Activated naive CD8-positive, alpha-beta T cell treated with anti-CD3 and anti-CD28 coated beads, Interleukin-2, amount 50 U/mL, for 16 hours (primary cell): ENCODE results near the gene EXD3.

Experiments used
- DNase-seq: peaks from one replicate; pipeline ENCODE4 v3.0.0-alpha.2; 2020; ENCODE audit warnings: low read depth, low spot score

The EXD3 gene

DNA sequence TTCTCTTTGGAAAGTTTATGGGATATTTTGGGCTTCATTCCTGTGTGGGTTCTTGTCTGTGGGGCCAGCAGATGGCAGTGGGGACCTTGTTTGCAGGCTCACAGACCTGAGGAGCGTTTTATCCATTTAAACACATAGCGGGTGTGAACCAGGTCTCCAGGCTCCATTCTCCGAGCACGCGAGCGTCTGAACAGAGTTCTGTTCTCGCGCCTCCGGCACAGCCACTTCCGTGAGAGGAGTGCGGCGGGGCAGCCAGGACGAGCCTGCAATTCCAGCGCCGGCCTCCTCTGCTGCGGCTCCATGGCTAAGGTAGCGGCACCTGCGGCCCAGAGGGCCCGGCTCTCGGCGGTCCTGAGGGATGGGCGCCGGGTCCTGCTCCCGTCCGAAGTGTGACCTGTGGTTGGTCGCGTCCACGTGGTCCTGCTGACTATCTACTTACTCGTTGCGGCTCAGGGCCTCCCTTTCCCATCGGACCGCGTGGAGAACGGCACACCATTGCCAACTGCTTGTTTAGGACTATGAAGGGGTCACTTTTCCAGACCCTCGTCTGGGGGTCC lies 128.2 kb downstream of the EXD3 start:
- DNase-seq = no peak

DNA sequence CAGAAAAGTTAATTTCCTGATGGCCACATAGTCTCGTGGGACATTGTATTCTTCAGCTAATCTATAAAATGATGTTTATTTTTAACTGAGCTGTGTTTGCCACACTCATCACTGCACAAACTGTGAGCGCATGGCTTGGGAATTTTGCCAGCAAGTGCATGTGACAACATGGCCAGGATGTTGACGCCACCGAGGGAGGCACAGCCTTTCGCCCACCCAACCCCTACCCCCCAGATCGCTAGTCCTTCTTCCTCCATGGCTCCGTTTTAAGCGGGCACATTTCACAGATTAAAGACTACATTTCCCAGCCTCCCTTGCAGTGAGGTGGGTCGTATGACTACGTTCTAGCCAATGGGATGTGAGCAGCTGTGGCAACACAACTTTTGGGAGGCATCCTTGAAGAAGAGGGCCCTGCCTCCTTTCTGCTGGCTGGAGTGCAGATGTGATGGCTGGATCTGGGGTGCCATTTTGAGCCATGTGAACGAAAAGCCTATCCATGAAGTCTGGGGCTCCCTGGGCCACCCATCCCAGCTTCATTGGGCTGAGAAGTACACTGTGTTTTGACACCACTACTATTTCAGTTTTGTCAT lies 128.8 kb downstream of the EXD3 start:
- DNase-seq = no peak

DNA sequence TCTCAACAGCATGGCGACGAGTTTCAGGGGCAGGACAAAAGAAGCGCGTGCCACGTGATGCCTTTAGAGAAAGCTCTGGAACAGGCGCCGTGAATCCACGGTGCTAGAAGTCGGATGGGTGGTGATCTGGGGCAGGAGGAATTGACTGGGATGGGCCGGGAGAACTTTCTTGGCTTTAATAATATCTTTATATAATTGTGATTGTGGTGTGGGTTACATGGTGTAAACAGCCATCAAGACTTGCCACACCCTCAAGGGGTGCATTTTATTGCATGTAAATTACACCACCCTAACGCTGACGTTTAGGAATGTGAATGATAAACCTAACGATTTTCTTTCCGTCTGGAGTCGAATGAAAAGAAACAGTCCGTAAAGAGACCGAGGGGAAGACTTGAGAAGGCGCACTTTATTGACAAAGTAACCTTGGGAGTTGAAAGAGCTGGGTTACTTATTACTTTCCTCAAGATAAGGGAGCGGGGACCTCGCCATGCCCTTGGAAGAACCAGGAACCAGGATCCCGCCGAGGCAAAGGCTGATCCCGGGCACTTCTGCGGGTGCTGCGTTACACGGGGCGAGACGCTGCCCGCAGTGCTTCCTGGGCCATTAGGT lies 129.4 kb downstream of the EXD3 start:
- DNase-seq = no peak

DNA sequence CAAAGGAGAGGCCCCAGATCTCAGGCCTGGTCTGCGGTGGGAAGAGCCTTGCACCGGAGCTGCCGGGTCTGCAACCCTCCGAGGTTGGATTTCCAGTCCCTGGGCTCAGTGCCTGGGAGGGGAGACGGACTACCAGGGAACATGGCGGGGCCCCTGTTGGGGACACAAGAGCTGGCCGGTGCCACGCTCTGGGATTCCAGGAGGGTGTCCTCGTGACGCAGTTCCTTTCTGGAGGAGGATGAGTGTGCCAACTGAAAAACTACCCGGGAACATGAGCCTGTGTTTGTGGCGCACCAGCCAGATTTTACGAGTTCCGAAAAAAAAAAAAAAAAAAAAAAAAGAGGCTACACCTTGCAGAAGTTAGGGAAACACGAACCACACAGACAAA lies 129.9 kb downstream of the EXD3 start:
- no peak for DNase-seq

DNA sequence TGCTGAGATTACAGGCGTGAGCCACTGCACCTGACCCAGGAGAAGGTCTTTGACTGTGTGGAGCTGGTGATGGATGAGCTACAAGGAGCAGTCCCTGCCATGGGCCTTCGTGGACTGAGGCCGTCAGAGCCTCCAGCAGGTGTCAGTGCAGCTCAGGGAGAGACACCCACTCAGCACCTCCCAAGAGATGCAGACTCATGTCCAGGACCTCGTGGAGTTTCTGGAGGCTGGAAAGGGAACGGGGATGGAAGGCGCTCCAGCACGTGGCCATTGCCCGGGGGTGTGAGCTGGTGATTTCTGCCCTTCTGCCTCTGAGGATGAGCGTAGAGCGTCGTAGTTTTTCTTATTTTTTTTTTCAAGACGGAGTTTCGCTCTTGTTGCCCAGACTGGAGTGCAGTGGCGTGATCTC lies 136.0 kb downstream of the EXD3 start:
- DNase-seq = no peak

DNA sequence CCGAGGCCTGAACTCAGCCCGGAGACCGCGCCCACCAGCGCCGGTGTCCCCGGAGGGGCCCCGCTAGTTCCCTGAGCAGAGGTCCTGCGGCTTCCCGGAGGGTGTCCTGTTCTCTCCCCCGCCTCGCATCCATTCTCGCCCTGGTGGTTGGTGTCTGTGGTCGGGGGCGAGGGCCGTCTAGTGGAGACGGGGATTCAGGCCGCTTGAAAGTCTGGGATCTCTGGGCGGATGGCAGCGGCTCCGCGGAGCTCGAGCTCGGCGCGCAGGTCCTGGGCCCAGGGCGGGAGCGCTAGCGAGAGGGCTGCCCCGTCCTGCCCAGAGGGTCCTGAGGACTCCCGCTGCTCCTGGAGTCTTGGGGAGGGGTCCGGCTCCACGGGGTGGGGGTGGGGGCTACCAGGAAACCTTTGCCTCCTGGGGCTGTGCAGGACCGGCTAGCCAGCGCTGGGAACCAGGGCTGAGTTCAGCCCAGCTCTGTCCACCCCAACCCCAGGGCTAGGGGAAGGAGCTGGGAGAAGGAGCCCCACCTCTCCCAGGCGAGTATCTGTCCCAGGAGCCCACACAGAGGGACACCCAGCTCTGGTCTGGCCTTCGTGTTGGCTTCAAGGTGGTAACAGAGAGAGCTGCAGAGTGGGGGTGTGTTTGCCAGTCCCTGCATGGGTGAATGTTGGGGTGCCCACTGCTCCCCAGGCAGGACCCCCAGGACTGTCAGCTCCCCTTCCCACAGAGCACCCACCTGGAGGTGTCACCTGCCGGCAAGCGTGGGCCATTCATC lies 141.4 kb downstream of the EXD3 start:
- no peak for DNase-seq

GRCh38 chr9:137280474-137281344 lies 142.3 kb downstream of the EXD3 start:
- DNase-seq = no peak

DNA sequence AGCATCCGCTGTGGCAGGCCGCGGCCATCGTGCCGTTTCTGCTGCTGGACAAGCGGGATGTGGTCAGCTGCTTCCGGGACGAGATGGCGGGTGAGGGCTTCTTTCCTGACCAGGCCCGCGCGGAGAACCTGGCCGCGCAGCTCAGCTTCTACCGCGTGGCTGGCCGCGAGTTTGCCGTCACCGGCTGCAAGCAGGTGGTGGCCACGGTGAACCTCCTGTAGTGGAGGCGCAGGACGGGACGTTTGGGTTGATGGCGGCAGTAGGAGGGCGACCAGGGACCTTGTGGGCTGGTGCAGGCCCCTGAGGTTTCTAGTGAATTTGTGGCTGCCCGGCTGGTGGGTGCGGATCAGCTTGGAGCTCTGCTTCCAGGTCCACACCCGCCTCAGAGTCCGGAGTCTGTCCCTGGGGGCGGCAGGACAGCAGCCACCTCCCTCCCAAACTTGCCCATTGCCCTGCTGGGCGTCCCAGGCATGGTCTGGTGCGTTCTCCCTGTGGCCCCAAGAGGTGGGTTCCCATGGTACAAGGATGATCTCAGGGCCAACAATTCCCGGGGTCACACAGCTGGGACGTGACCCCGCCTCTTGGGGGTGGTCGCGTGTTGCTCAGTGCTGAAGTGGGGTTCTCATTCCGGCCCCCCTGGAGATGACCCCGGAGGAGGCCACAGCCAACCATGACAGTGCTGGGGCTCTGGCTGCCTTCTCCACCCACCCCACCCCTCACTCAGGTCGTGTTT lies 143.1 kb downstream of the EXD3 start:
- DNase-seq = no peak

GRCh38 chr9:137278721-137279711 lies 143.9 kb downstream of the EXD3 start:
- no peak for DNase-seq

DNA sequence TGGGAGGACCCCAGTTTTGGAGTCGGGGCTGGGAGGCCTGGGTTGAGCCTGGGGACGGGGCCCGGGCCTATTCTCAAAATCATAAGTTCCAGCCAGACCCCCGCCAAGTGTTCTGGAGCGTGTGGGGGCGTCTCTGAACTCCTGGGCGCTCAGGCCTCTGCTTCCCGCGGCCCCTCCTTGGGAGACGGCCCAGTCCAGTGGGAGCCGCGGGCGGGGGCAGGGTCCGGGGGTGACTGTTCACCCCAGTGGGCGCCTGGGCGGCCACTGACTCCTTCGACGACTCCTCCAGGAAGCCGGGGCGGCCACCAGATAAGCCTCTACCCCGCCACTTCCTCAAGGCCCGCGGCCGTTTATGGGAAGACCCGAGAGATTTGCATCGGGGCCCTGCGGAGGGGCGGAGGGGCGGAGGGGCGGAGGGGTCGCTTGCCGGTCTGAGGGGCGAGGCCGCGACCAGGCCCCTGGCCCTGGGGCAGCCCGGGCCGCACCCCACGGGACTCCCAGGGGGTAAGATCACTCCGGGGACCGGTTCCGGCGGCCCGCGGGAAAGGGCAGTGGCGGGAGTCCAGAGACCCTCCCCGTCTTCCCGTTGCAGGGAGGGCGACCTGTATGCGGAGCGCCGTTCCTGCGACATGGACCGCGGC lies 144.8 kb downstream of the EXD3 start:
- DNase-seq = no peak

GRCh38 chr9:137277329-137278041 lies 145.5 kb downstream of the EXD3 start, which contains the start of gene TOR4A:
Gene TOR4A, plus strand, starts transcription at chr9:137277726. Its CDS starts 964 bp downstream, at chr9:137278690.
- no peak for DNase-seq

DNA sequence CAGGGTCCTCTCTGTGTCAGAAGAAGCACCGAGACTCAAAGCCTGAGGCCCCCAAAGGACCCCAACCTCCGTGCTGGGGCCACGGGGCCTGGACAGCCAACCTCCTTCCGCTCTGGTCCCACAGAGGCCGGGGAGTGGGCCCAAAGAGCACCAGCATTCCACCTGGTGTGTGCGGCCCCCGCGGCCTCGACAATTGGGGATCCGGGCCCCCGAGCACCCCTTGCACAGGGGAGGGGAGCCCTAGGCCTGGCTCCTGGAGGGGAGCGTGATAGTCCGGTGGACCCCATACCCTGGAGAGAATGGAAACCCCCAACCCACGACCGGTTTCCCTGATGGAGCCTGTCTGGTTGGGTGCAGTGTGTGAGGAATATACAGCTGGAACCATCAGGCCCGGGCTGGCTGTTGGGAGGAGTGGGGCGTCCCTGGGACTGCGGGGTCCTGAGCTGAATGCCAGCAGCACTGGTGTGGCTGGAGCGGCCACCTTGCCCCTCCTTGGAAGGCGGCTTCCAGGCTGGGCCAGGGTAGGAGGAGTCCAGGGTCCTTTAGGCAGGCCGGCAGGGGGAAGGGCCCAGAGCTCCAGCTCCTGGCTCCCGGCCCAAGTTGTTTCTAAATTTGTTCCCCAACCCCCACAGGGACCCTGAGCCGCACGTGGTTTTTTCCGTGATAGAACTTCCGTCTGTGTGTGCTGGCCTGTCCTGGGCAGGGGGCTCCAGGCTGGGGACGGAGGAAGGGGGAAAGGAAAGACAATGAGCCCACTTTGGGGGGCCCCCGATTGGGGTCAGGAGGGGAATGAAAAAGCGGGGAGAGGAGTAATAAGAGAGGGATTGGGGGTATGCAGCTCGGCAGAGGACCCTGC lies 146.3 kb downstream of the EXD3 start:
- no peak for DNase-seq

DNA sequence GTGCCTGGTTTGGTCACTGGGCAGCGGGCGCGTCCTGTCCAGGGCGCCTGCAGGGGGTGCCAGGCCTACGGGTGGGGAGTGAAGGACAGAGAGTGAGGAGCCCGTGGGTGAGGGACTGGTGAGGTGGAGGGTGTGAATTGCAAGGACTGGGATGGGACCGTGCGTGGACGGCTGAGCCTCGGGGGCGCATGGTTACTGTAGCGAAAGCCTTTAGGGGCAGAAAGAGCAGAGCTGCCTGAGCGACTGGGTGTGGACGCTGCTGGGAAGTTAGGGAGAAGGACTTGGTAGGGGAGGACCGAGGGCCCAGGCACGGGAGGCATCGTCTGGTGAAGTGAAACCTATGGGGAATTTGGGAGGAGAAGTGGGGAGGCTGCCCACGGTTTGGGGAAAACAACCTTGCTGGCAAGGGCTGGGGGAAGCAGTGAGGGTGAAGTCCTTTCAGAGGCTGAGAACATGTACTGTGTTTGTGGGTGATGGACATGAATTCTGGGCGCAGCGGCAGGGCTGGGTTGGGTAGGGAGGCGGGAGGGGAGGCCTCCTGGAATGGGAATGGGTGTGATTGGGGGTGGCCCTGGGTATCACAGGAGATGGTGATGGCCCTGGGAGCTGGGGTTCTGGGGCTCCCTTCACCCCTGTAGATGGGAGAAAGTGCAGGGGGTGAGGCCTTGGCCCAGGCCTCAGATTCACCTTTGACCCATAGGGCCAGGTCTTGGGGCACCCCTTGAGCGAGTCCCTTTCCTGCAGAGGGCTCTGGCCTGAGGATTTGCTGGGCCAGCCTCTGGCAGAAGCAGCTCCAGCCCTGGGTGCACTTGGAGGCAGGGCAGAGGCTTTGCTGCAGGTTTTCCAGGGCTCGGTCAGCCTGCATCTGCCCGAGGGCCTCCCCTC lies 147.1 kb downstream of the EXD3 start:
- DNase-seq = no peak

DNA sequence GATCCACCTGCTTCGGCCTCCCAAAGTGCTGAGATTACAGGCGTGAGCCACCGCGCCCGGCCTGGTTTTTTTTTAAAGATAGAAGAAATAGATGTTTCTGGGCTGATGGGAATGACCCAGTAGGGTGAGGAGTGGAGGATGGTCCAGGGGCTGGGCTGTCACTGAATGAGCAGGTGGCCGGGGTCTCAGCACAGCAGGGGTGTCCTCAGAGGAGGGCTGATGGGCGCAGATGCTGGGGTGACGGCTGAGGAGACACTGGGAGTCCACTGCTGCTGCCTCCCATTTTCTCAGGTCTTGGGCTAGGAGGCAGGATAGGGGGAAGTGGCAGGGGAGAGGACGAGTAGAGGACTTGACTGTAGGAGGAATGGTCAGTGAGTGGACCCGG lies 147.8 kb downstream of the EXD3 start:
- DNase-seq = no peak

DNA sequence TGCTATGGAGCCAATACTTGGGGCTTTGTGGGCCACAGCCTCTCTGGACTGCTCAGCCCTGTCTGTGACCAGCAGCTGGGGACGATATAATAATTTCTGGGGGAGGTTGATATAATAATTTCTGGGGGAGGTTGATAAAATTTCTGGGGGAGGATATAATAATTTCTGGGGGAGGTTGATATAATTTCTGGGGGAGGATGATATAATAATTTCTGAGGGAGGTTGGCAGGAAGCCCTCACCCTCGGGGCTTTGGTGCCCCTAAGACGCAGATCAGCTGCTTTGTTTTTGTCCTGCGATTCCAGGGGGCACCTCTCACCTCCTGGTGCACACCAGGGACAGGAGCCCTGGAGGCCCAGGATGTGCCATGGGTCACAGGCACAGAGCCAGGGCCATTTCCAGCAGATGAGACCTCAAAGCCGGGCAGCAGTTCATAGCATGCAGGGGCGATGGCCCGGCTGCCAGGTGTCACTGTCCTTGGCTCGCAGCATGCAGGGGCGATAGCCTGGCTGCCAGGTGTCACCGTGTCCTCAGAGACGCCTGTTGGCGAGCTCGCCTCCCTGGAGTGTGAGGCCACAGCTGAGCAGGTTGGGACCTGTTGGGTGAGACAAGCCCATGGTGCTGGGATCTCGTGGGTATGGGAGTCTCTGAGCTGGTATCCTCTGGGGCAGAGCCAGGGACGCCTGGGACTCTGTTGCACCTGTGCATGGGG lies 149.2 kb downstream of the EXD3 start:
- no peak for DNase-seq

DNA sequence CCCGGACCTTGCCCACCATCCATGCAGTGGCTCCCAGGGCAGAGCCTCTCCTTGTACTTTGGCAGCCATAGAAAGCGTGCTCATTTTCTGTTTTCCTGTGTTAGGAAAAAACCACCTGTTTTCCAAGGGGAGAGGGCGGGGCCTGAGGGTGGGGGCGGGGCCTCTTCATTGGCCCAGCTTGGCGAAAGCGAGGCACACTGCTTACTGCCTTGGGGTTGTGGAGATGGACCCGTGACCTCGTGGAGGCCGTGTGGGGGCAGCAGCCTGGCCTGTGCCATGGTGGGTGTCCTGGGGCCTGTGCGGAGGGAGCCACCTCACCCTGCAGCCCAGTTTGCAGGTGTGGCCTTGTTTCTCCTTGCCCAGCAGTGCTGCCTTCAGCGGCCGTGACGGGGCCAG lies 149.9 kb downstream of the EXD3 start:
- no peak for DNase-seq
